HG03520 (cell line): ENCODE measurements around the gene MRPL55.

ENCODE experiments used
- ATAC-seq: cut with Tn5 transposase; IDR thresholded peaks from one replicate; pipeline ENCODE4 v1.9.1; 2021; ENCODE audit warnings: mild to moderate bottlenecking, moderate library complexity; ENCODE audit not compliant: unreplicated experiment

MRPL55 gene

GRCh38 chr1:228148196-228148861, 39.2 kb upstream of the MRPL55 start:
- no peak for ATAC-seq

- ATAC-seq = no peak
Observed at GRCh38 chr1:228147768-228148167, 38.7 kb upstream of the MRPL55 start.

- no peak for ATAC-seq
Observed at GRCh38 chr1:228147151-228147693, 38.1 kb upstream of the MRPL55 start.

- ATAC-seq = no peak
Observed at GRCh38 chr1:228146417-228147150, 37.5 kb upstream of the MRPL55 start.

- ATAC-seq = no peak
Observed at GRCh38 chr1:228145463-228146416, 36.6 kb upstream of the MRPL55 start.

GRCh38 chr1:228144993-228145343, 35.9 kb upstream of the MRPL55 start:
- no peak for ATAC-seq

GRCh38 chr1:228144193-228144992, 35.3 kb upstream of the MRPL55 start:
- ATAC-seq = no peak

GRCh38 chr1:228143480-228144192, 34.5 kb upstream of the MRPL55 start:
- no peak for ATAC-seq

- no peak for ATAC-seq
Observed at GRCh38 chr1:228142701-228143136, 33.6 kb upstream of the MRPL55 start.

- ATAC-seq = no peak
Observed at GRCh38 chr1:228142155-228142691, 33.1 kb upstream of the MRPL55 start.

GRCh38 chr1:228141226-228142044, 32.3 kb upstream of the MRPL55 start:
- no peak for ATAC-seq

GRCh38 chr1:228140724-228141225, 31.7 kb upstream of the MRPL55 start:
- ATAC-seq = no peak

- peak; percentile 94 for ATAC-seq
Observed at GRCh38 chr1:228139931-228140723, 31.0 kb upstream of the MRPL55 start, which contains the start of gene GUK1. Gene GUK1, plus strand, starts transcription at chr1:228140279. Its CDS starts 24 bp downstream, at chr1:228140303.

GRCh38 chr1:228139406-228139930, 30.4 kb upstream of the MRPL55 start:
- no peak for ATAC-seq

- ATAC-seq = no peak
Observed at GRCh38 chr1:228136901-228137300, 27.8 kb upstream of the MRPL55 start.

- ATAC-seq = no peak
Observed at GRCh38 chr1:228134591-228134990, 25.5 kb upstream of the MRPL55 start.

GRCh38 chr1:228131766-228132165, 22.7 kb upstream of the MRPL55 start:
- no peak for ATAC-seq
